HepG2 (cell line): ENCODE measurements around the gene CACNA1G. TPM values are rescaled to one million over a fixed set of nuclear protein-coding genes. Genes with fewer than 3 reads are reported as not detected.

Experiments used
- AGO2 ChIP-seq: fragments of 200-400 bp; formaldehyde crosslinking; optimal IDR thresholded peaks from 2 replicates; pipeline ENCODE3; 2017; ENCODE audit warnings: mild to moderate bottlenecking, low read depth, low read length, moderate library complexity
- BORCS8-MEF2B ChIP-seq: sonication (generic); formaldehyde crosslinking; IDR thresholded peaks from 2 replicates; pipeline ENCODE4 v1.8.0; 2022; ENCODE audit warnings: mild to moderate bottlenecking, missing genetic modification reagents
- HMG20B ChIP-seq: conservative IDR thresholded peaks from 2 replicates; pipeline ENCODE4 v1.6.1; 2016; ENCODE audit warnings: missing genetic modification reagents, missing compliant biosample characterization
- HNRNPL ChIP-seq: fragments of 200-400 bp; formaldehyde crosslinking; IDR thresholded peaks from 2 replicates; pipeline ENCODE4 v1.6.1; 2017; ENCODE audit warnings: mild to moderate bottlenecking, low read depth, low read length
- HNRNPUL1 ChIP-seq: fragments of 200-400 bp; formaldehyde crosslinking; IDR thresholded peaks from 2 replicates; pipeline ENCODE4 v1.6.1; 2017; ENCODE audit warnings: low read depth, mild to moderate bottlenecking, low read length, moderate library complexity
- PREB ChIP-seq: sonication (generic); formaldehyde crosslinking; IDR thresholded peaks from 2 replicates; pipeline ENCODE4 v1.4.0; 2020; ENCODE audit warnings: missing genetic modification reagents
- TEF ChIP-seq: sonication (generic); formaldehyde crosslinking; IDR thresholded peaks from 2 replicates; pipeline ENCODE4 v1.5.0; 2020; ENCODE audit warnings: missing genetic modification reagents
- ZHX2 ChIP-seq, 2 experiments: sonication (generic) in 1 of 2; formaldehyde crosslinking in 1 of 2; IDR thresholded peaks; 2 replicates each; pipeline versions ENCODE4 v1.6.1 to v1.9.0; 2014 to 2022; ENCODE audit warnings: antibody characterized with exemption in 1 of 2, borderline replicate concordance in 1 of 2, inconsistent platforms in 1 of 2, low read depth in 1 of 2, missing genetic modification reagents in 1 of 2
- ZNF329 ChIP-seq: sonication (generic); formaldehyde crosslinking; IDR thresholded peaks from 2 replicates; pipeline ENCODE4 v1.9.0; 2021; ENCODE audit warnings: low read depth, mild to moderate bottlenecking, missing genetic modification reagents
- ZNF577 ChIP-seq: sonication (generic); formaldehyde crosslinking; IDR thresholded peaks from 2 replicates; pipeline ENCODE4 v1.4.0; 2020; ENCODE audit warnings: mild to moderate bottlenecking, low read depth, missing genetic modification reagents, borderline replicate concordance
- ZNF644 ChIP-seq: IDR thresholded peaks from 2 replicates; pipeline ENCODE4 v1.6.1; 2016; ENCODE audit warnings: low read depth
- ZNF75D ChIP-seq: sonication (generic); formaldehyde crosslinking; IDR thresholded peaks from 2 replicates; pipeline ENCODE4 v1.8.1; 2023; ENCODE audit warnings: missing genetic modification reagents, mild to moderate bottlenecking, borderline replicate concordance
- ZNF883 ChIP-seq: sonication (generic); formaldehyde crosslinking; IDR thresholded peaks from 2 replicates; pipeline ENCODE4 v1.5.1; 2020; ENCODE audit warnings: mild to moderate bottlenecking, missing genetic modification reagents; ENCODE audit errors: not compliant biosample characterization
- polyA plus RNA-seq, 8 experiments: library from polyadenylated mRNA; depleted of rRNA in 3 of 8; stranded (reverse) in 7 of 8; unstranded in 1 of 8; fragments of >200 nt; fragmentation: Illumina TruSeq in 4 of 8; extraction: Trizol in 4 of 8; gene quantifications; 2 replicates each; pipeline versions ENCODE4 v1.2.1 to v1.2.3, GENCODE V29; 2011 to 2016; ENCODE audit warnings: low read depth in 4 of 8, missing spikeins in 1 of 8, mixed read lengths in 1 of 8; ENCODE audit not compliant: insufficient read depth in 1 of 8
- total RNA-seq, 5 experiments: library from RNA; depleted of rRNA; stranded (reverse); fragments of >200 nt; fragmentation: Illumina TruSeq; extraction: Trizol; gene quantifications; 2 replicates each; pipeline ENCODE4 v1.2.3, GENCODE V29; 2016; ENCODE audit warnings: low read depth in 1 of 5
- TF ChIP-seq, protein P1 (sequence below): IDR thresholded peaks from 2 replicates; pipeline ENCODE4 v1.6.1; 2016; ENCODE audit warnings: low read depth, missing genetic modification reagents, missing compliant biosample characterization

The CACNA1G gene
- total and polyA plus RNA-seq, 2 of the 13 experiments (the other 11 are each of a cell fraction or from before 2014, with no cell fraction given) = 0.02 TPM; not detected in 1

DNA sequence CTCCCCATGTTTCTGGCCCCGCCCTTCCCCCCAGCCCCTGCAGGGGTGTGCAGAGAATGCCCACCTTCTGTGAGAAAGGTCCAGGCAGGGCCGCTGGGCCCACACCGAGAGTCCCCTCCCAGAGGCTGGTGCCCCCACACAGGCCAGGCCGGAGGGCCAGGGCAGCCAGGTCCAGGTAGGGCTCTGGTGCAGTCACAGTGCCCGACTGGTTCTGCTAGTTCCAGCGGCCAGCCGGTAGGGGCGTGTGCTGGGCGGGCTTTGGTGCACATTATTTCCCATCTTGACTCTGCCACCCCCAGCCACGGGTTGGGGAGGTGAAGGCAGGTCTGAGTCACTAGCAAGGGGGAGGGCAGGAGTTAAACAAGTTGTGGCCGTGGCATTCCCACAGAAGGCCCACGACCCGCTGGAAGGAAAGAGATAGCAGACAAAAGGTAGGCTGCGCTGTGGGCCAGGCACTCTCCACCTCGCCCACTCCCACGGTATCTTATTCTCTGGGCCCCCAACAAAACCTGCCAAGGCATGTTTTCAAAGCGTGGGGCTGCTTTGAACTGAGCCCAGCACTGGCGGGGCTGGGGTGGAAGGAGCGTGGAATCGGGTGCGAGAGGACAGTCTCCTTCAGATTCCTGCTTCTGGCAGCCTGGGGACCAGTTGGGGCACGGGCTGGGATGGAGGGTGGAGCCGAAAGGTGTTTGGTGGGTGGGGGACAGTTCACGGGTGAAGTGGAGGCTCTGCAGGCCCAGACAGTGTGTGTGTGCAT, 26.1 kb upstream of the CACNA1G start (continued):
- TF ChIP-seq, protein P1, sequence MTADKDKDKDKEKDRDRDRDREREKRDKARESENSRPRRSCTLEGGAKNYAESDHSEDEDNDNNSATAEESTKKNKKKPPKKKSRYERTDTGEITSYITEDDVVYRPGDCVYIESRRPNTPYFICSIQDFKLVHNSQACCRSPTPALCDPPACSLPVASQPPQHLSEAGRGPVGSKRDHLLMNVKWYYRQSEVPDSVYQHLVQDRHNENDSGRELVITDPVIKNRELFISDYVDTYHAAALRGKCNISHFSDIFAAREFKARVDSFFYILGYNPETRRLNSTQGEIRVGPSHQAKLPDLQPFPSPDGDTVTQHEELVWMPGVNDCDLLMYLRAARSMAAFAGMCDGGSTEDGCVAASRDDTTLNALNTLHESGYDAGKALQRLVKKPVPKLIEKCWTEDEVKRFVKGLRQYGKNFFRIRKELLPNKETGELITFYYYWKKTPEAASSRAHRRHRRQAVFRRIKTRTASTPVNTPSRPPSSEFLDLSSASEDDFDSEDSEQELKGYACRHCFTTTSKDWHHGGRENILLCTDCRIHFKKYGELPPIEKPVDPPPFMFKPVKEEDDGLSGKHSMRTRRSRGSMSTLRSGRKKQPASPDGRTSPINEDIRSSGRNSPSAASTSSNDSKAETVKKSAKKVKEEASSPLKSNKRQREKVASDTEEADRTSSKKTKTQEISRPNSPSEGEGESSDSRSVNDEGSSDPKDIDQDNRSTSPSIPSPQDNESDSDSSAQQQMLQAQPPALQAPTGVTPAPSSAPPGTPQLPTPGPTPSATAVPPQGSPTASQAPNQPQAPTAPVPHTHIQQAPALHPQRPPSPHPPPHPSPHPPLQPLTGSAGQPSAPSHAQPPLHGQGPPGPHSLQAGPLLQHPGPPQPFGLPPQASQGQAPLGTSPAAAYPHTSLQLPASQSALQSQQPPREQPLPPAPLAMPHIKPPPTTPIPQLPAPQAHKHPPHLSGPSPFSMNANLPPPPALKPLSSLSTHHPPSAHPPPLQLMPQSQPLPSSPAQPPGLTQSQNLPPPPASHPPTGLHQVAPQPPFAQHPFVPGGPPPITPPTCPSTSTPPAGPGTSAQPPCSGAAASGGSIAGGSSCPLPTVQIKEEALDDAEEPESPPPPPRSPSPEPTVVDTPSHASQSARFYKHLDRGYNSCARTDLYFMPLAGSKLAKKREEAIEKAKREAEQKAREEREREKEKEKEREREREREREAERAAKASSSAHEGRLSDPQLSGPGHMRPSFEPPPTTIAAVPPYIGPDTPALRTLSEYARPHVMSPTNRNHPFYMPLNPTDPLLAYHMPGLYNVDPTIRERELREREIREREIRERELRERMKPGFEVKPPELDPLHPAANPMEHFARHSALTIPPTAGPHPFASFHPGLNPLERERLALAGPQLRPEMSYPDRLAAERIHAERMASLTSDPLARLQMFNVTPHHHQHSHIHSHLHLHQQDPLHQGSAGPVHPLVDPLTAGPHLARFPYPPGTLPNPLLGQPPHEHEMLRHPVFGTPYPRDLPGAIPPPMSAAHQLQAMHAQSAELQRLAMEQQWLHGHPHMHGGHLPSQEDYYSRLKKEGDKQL = no peak
- TF ChIP-seq PREB (no peak), BORCS8-MEF2B (no peak), ZNF75D (no peak), ZNF883 (CRISPR knock-in tag) (peak; percentile 12), AGO2 (peak; percentile 43), HNRNPL (peak; percentile 71; the same call in 1 of the 2 replicates), ZNF577 (CRISPR knock-in tag) (no peak), HNRNPUL1 (no peak), ZNF644 (no peak), TEF (no peak), ZNF329 (no peak), ZHX2 (IDR thresholded peaks at IDR 0.05; ENCODE audit: low read depth) (no peak), ZHX2 (CRISPR knock-in tag; IDR thresholded peaks at IDR 0.05; ENCODE audit: borderline replicate concordance) (no peak), HMG20B (CRISPR knock-in tag) (no peak)
